Measurements from ENCODE around the gene HAPLN1.

The HAPLN1 gene

GRCh38 chr5:83715236-83716065, 5.2 kb downstream of the HAPLN1 start:
- DNase-seq: no peak

- no peak for DNase-seq
Measured at GRCh38 chr5:83714810-83715209, 5.8 kb downstream of the HAPLN1 start.

DNA sequence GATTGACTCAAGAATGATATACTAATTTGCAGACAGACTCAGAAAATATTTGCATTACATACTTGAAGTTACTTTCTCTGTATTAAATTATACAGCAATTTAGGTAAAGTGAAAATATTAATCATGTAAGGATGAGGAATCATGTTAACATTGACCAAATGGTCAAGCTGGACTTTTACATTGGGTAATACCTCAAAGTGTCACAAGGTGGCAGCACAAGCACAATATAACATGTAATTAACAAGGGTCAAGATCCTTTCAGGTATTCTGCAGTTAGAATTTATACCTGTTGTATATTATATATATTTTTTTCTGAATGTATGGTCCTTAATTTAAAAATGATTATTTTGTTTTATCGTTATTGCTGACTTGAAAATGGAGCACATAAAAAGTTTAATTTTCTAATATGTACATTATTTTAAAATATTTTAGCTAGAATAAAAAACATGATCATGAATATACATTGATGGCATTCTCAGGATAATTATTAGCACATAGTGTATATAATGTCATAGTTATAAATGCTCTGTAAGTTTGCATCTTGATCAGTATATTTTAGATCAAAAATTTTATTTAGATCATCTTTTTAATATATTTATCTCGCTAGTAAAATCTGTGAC, 8.6 kb downstream of the HAPLN1 start:
- DNase-seq: peak; percentile 63 to 74 (median 64)

- no peak for DNase-seq
Measured at GRCh38 chr5:83709973-83710372, 10.7 kb downstream of the HAPLN1 start.

GRCh38 chr5:83708170-83708569, 12.5 kb downstream of the HAPLN1 start:
- no peak for DNase-seq

- DNase-seq: no peak
Measured at GRCh38 chr5:83703059-83703458, 17.6 kb downstream of the HAPLN1 start.

- DNase-seq: no peak
Measured at GRCh38 chr5:83701886-83702285, 18.8 kb downstream of the HAPLN1 start.

DNA sequence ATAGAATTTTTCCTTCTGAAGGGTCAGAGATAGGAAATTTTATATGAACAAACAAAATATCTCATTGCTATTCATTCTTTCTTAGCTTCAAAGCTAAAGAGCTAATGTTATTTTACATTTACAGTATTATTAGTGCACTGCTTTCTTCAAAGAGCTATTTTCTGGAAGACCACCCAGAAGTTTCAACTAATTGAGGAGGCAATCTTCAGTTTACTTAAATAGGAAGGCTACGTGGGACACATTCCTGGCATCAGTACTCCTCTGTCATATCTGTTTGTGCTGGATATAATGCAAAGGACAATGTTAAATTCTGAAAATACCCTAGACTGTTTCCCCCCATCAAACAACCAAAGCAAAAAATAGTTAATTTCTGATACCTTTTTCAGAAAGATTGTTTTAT, 30.8 kb downstream of the HAPLN1 start:
- DNase-seq: no peak

- DNase-seq: no peak
Measured at GRCh38 chr5:83688281-83688680, 32.4 kb downstream of the HAPLN1 start.

DNA sequence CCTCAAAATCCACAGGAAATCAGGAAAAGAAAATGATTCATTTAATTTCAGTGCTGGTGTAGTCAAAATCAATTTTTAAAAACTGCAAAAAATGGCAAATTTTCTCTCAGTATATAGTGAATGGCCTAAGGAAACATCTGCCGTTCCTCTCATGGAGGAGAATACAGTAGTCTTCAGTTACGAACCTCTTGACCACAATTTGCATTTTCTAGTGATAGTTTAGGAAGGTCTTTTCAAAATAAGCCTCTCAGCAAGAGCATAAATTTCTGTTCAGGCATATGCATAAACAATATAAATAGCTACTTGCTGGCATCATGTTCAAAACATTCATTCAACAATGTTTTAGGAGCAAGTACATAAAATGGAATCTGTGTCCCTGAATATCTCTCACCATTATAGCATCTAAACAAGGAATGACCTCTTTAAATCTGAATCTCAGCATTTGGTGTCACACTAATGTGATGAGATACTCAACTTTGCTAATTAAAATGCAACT, 33.5 kb downstream of the HAPLN1 start:
- DNase-seq: no peak

DNA sequence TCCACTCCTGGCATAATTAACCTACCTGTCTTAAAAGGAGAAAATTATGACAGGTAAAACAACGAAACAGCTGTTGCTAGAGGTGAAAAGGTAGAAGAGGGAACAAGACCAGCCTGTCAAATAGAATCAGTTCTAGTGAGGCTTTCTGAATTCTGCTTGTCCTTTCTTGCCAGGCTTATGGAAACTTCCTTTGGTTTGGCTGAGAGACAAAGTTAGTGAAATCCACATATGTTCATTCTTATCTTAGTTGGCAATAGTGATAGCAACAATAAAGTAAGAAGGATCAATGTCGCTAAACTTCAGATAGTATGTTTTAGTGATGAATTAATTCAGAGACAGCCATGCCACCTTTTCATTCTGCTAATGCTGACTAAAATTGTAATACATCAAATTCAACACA, 34.4 kb downstream of the HAPLN1 start:
- no peak for DNase-seq

- no peak for DNase-seq
Measured at GRCh38 chr5:83683836-83684235, 36.8 kb downstream of the HAPLN1 start.

DNA sequence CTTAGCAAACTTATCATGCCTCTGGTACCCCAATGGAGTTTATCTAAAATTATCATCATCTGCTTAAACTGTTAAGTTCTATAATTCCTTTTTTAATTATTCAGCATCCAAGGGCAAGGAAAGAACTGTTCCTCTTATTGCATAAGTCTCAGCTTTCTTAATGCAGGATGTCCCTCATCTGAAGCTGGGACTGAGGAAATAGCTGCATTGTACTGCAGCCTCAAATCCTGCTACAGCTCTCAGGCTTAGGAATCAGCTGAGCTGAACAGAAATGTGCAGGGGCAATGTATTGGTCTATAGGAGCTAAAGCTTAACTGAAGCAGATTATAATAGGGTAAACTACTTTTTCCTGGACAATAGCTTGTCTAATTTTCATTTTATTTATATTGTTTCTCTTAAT, 48.0 kb downstream of the HAPLN1 start:
- DNase-seq: no peak

DNA sequence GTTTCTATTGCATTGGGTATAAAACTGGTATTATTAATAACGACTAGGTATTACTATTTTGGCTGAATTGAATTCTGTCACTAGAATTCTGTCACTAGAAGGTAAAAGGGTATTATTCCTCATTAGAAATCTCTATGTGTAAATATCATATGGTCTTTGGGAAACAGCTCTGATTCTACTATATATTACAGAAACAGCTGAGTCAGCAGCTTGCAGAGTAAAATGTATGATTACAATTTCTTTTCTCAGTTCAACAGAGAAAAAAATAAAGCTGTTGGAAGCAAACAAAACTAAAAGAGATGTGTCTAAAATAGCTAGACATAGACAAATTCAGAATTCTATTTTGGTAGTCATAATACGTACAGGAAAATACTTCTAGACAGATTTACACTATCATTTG, 48.5 kb downstream of the HAPLN1 start:
- DNase-seq: no peak

GRCh38 chr5:83665631-83666030, 55.0 kb downstream of the HAPLN1 start:
- no peak for DNase-seq

DNA sequence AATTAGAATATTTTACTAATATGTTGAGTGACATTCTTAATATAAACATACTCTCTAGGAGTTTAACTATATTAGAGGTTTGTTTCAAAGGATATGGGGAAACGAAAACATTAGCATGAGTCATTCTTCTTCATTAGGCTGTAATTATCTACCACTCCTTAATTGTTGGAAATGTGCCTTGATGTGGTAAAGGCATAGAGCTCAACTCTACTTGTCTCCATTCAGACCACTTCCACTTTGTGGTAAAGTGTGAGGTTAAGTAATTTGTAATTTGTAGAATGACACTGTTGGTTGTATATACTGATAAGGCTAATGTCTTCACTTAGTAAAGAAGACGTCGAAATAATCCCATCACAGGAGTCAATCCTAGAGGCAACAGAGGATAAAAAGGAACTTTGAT, 58.1 kb downstream of the HAPLN1 start:
- DNase-seq: no peak

GRCh38 chr5:83657807-83658525, 62.7 kb downstream of the HAPLN1 start:
- DNase-seq: no peak

DNA sequence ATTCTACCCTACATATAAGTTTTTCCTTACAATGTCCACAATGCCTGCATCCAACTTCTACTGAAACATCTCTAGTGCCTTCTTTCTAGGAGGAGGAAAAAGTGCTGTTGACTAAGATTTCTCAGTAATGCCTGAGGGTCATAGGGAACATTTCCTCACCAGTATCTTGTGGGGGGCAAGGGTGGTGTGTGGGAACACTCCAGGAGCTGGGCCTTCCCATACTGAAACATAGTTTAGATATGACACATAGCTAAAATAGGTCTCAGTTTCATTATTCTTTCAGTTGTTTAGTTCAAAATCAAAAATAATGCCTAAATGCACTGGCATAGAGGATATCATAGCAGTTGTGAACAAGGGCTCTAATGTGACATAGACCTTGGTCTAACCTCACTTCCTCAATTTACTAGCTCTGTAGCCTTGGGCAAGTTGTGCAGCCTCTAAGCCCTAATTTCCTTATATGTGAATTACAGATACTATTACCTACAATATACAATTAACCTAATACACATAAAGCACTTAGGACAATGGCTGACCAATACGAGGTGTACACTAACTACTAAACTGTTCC, 66.1 kb downstream of the HAPLN1 start:
- no peak for DNase-seq

DNA sequence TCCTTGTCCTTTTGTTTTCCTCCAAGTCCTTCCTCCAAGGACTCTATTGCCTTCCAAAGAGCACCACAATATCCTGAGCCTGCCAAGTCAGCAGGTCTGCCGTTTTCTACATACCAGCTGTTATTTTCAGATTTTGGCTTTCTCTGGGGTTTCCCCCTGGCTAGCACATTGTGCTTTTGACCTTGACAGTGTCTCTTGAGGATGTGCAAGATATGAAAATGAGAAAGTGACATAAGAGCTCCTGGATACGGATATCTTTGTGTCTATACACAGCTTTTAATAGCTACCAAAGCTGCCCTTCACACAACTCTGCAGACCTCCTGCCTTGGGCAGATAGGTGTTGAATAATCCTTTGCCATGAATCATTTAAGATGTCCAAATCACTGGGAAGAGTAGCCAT, 67.0 kb downstream of the HAPLN1 start:
- no peak for DNase-seq

DNA sequence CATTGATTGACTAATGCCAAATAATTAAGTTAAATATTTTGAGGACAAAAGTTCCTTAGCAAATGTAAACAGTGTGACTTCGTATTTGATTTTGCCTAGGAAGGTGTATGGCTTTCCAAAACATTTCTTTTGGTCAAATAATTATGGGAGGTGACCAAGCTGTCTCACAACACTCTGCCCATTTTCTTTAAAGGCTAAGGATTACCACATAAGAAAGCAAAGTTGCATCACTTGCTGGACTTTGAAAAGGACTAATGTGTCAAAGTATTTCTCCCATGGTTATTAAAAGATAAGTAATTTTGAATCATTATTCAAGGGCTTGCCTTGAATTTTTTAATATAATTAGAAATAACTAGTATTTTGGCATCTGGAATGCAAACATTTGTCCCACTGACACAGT, 74.7 kb downstream of the HAPLN1 start:
- no peak for DNase-seq

DNA sequence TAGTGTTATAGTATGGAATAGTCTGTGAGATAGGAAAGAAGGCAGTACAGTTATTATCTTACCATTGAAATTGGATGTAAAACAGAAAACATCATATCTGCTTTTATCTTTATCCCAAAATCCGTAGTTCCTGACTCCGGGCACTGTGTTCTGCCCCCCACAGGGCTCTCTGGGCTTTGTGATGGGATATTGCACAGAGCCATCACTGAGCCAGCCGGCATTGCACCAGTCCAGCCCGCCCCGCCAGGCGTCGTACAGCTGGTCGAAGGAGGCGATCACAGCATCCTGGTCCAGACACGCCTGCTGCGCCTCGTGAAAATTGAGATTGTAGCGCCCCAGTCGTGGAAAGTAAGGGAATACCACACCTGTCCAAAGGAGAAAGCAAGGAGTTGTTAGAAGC, 76.4 kb downstream of the HAPLN1 start:
- no peak for DNase-seq

DNA sequence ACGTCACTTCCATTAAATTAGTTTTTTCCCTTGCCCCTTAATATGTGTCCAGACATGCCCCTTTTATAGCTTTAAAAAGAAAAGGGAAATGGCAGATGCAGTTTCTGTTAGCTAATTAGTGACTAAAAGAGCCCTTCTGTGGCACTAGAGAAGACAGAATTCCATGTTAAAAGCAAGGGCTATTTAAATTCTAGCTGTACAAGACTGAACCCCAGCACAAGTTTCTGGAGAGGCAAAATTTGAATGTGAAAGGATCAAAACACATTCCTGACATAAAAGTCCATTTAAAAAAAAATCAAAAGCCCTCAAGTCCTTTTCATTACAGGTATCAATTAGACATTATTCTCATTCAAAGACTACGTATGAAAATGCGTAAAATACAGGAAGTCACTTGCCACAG, 78.7 kb downstream of the HAPLN1 start:
- DNase-seq: no peak

- no peak for DNase-seq
Measured at GRCh38 chr5:83639911-83640310, 80.7 kb downstream of the HAPLN1 start.

DNA sequence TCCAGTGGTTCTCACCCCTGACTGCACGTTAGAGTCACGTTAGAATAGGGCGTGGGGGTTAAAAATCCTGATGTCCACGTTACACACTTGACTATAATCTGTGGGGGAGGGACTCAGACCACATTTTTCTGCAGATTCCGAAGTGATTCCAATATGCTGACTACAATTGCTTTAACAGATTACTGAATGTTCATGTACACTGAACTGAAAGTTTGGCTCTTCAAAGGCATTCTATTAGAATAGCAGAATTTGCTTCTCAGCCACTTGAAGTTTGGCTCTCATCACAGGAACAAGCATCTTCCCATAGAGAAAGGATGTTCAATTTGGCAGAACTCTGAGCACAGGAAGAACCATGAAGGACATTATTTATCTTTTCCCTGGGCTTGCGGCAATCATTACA, 84.5 kb downstream of the HAPLN1 start:
- no peak for DNase-seq
